ENCODE measurements around the gene INPP5B.

DNA sequence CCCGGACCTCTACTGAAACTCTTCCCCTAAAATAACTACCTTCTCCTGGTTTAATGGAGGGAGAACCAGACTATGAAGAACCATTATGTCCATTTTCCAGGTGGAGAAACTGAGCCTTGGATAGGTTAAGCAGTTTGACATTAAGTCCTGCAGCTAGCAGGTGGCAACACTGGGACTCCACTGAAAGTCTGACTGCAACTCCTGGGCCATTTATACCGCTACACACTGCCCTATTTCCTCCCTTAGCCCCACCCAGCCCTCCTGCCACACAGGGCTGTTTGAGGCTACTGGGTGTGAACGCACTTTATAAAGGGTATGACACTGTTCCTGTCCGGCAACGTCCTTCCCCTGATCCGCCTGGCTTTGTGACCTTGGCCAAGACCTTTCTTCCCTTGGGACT lies 511 bp upstream of the INPP5B start:
- TF ChIP-seq CTCF (IDR thresholded peaks at IDR 0.05), result no peak
- no peak for TF ChIP-seq EP300 (IDR thresholded peaks at IDR 0.05)
- TF ChIP-seq POLR2AphosphoS5 (IDR thresholded peaks at IDR 0.05), result no peak
- no peak for TF ChIP-seq POLR2A (IDR thresholded peaks at IDR 0.05)
